ENCODE measurements around the gene KCNQ1. TPM values are rescaled to one million over a fixed set of nuclear protein-coding genes. Genes with fewer than 3 reads are reported as not detected.

KCNQ1 gene
- total RNA-seq, 1 experiment from 2014 or later, result 10.7 TPM

DNA sequence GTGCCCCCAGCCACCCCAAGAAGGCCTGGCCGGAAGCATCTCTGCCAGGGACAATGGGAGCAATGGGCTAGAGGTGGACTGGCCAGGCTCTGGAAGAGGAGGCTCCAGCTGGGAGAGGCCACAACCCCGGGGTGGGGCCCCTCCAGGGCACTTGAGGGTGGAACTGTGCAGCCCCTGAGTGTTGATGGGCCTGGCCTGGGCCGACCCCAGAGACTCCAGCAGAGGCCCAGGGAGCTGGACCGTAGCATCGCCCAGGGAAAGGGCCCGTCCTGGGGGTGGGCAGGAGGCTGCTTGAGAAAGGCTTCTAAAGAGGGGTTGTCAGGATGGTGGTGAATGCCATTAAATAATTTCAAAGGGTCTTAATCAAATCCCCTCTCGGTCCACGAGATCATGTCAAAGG, 410.4 kb downstream of the KCNQ1 start:
- no peak overlapping the region for H2AFZ ChIP-seq (ENCODE audit: low read depth, low read length, poor library complexity, severe bottlenecking)
- no peak overlapping the region for H3K4me2 ChIP-seq (ENCODE audit: low read length)
- RAD21 ChIA-PET (ENCODE audit: low non-redundant PET in 1 of 2, low total read pairs in 2 of 2, uncharacterized antibody in 2 of 2, unreplicated experiment in 2 of 2), result no interaction called here
- POLR2A ChIA-PET, result no interaction called here
- H3K27me3 ChIP-seq (ENCODE audit: insufficient read depth, low read length), result no peaks in the 10 kb centered on the region
- H3K9me3 ChIP-seq (ENCODE audit: control insufficient read depth in 1 of 2, insufficient read depth in 1 of 2, low read depth in 1 of 2, low read length in 2 of 2), result no peaks in the 10 kb centered on the region
- H3K27ac ChIP-seq (ENCODE audit: low read depth, low read length), result no peak overlapping the region
- H3K36me3 ChIP-seq (ENCODE audit: control insufficient read depth in 1 of 2, insufficient read depth in 2 of 2, low read length in 2 of 2), result no peaks in the 10 kb centered on the region
- no TSS peak for BruUV-seq (replicated peaks)
- no peak overlapping the region for H3K9ac ChIP-seq (ENCODE audit: low read length)
- ATAC-seq (no peak), DNase-seq (ENCODE audit: low read depth, low spot score) (no peak)
- no peak overlapping the region for H3K4me3 ChIP-seq (replicated peaks in 1 of 2; ENCODE audit: low read depth in 1 of 2, low read length in 2 of 2)
- no peaks in the 10 kb centered on the region for H3K9me2 ChIP-seq (ENCODE audit: insufficient read depth)
- H3K79me2 ChIP-seq (ENCODE audit: insufficient read depth, low read length), result no peaks in the 10 kb centered on the region
- peaks cover 0 to 6% of the 10 kb centered on the region in 2 experiments; a peak in 1 of 4 replicates for H3K4me1 ChIP-seq (ENCODE audit: control insufficient read depth in 1 of 2, insufficient read depth in 2 of 2, low read length in 2 of 2)
- TF ChIP-seq JUND (IDR thresholded peaks at IDR 0.05) (no peak), EGR1 (IDR thresholded peaks at IDR 0.05; ENCODE audit: low read depth) (no peak), ZFX (IDR thresholded peaks at IDR 0.05) (no peak), EZH2 (IDR thresholded peaks at IDR 0.05) (no peak), POLR2AphosphoS5 (IDR thresholded peaks at IDR 0.05; ENCODE audit: low read depth, low read length) (no peak), SIN3A (IDR thresholded peaks at IDR 0.05; ENCODE audit: low read depth) (no peak)
- TF ChIP-seq, protein P1, sequence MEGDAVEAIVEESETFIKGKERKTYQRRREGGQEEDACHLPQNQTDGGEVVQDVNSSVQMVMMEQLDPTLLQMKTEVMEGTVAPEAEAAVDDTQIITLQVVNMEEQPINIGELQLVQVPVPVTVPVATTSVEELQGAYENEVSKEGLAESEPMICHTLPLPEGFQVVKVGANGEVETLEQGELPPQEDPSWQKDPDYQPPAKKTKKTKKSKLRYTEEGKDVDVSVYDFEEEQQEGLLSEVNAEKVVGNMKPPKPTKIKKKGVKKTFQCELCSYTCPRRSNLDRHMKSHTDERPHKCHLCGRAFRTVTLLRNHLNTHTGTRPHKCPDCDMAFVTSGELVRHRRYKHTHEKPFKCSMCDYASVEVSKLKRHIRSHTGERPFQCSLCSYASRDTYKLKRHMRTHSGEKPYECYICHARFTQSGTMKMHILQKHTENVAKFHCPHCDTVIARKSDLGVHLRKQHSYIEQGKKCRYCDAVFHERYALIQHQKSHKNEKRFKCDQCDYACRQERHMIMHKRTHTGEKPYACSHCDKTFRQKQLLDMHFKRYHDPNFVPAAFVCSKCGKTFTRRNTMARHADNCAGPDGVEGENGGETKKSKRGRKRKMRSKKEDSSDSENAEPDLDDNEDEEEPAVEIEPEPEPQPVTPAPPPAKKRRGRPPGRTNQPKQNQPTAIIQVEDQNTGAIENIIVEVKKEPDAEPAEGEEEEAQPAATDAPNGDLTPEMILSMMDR (IDR thresholded peaks at IDR 0.05 in 2 of 3, conservative IDR thresholded peaks at IDR 0.05 in 1 of 3; ENCODE audit: borderline replicate concordance in 1 of 3, insufficient read depth in 1 of 3, low read depth in 2 of 3, low read length in 2 of 3), result no peak
- H4K20me1 ChIP-seq (ENCODE audit: insufficient read depth), result no peaks in the 10 kb centered on the region
- intact Hi-C loops (cut with micrococcal nuclease), result no loop called here
- CTCF ChIA-PET, result no interaction called here

DNA sequence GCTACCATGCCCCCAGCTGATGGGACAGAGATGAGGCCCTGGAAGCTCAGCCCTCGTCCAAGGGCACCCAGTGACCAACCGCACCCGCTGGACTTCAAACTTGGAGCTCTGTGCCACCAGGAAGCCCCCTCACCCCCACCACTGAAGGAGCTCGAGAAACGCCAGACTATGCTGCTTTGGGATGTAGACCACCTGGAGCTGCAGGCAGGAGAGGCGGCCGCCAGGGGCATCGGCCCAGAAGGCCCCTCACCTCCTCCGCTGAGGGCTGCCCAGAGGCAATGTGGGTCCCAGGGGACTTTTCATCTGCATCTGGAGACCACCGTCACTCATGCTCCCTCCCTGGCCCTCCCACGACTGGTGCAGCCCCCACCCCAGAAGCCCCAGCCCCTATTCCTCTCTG, 412.5 kb downstream of the KCNQ1 start:
- Histone ChIP-seq H3K36me3 (ENCODE audit: control insufficient read depth in 1 of 2, insufficient read depth in 2 of 2, low read length in 2 of 2) (no peaks in the 10 kb centered on the region), H4K20me1 (ENCODE audit: insufficient read depth) (no peaks in the 10 kb centered on the region), H2AFZ (ENCODE audit: low read depth, low read length, poor library complexity, severe bottlenecking) (no peak overlapping the region), H3K4me2 (ENCODE audit: low read length) (no peak overlapping the region), H3K27me3 (ENCODE audit: insufficient read depth, low read length) (no peaks in the 10 kb centered on the region), H3K27ac (ENCODE audit: low read depth, low read length) (no peak overlapping the region), H3K4me1 (ENCODE audit: control insufficient read depth in 1 of 2, insufficient read depth in 2 of 2, low read length in 2 of 2) (peaks cover 7 to 10% of the 10 kb centered on the region in 2 experiments; a peak in 3 of 4 replicates), H3K9me2 (ENCODE audit: insufficient read depth) (no peaks in the 10 kb centered on the region), H3K79me2 (ENCODE audit: insufficient read depth, low read length) (no peaks in the 10 kb centered on the region), H3K9me3 (ENCODE audit: control insufficient read depth in 1 of 2, insufficient read depth in 1 of 2, low read depth in 1 of 2, low read length in 2 of 2) (no peaks in the 10 kb centered on the region), H3K9ac (ENCODE audit: low read length) (no peak overlapping the region), H3K4me3 (replicated peaks in 1 of 2; ENCODE audit: low read depth in 1 of 2, low read length in 2 of 2) (no peak overlapping the region)
- ATAC-seq (no peak), DNase-seq (ENCODE audit: low read depth, low spot score) (no peak)
- ChIA-PET CTCF (no interaction called here), RAD21 (ENCODE audit: low non-redundant PET in 1 of 2, low total read pairs in 2 of 2, uncharacterized antibody in 2 of 2, unreplicated experiment in 2 of 2) (no interaction called here), POLR2A (no interaction called here)
- TF ChIP-seq SRF (IDR thresholded peaks at IDR 0.05; ENCODE audit: low read depth) (no peak), SP1 (IDR thresholded peaks at IDR 0.05; ENCODE audit: low read depth) (no peak), CEBPB (IDR thresholded peaks at IDR 0.05; ENCODE audit: low read depth) (no peak), ZFX (IDR thresholded peaks at IDR 0.05) (no peak), EGR1 (IDR thresholded peaks at IDR 0.05; ENCODE audit: low read depth) (no peak), POLR2AphosphoS5 (IDR thresholded peaks at IDR 0.05; ENCODE audit: low read depth, low read length) (no peak), SIN3A (IDR thresholded peaks at IDR 0.05; ENCODE audit: low read depth) (no peak), ZNF274 (IDR thresholded peaks at IDR 0.05; ENCODE audit: low read depth, low read length) (no peak), TCF7L2 (IDR thresholded peaks at IDR 0.05; ENCODE audit: borderline replicate concordance, extremely low read depth, insufficient read depth, insufficient read length) (no peak), JUND (IDR thresholded peaks at IDR 0.05) (no peak), RAD21 (IDR thresholded peaks at IDR 0.05; ENCODE audit: low read depth) (no peak), ELF1 (IDR thresholded peaks at IDR 0.05; ENCODE audit: borderline replicate concordance, low read depth) (no peak)
- TF ChIP-seq, protein P2, sequence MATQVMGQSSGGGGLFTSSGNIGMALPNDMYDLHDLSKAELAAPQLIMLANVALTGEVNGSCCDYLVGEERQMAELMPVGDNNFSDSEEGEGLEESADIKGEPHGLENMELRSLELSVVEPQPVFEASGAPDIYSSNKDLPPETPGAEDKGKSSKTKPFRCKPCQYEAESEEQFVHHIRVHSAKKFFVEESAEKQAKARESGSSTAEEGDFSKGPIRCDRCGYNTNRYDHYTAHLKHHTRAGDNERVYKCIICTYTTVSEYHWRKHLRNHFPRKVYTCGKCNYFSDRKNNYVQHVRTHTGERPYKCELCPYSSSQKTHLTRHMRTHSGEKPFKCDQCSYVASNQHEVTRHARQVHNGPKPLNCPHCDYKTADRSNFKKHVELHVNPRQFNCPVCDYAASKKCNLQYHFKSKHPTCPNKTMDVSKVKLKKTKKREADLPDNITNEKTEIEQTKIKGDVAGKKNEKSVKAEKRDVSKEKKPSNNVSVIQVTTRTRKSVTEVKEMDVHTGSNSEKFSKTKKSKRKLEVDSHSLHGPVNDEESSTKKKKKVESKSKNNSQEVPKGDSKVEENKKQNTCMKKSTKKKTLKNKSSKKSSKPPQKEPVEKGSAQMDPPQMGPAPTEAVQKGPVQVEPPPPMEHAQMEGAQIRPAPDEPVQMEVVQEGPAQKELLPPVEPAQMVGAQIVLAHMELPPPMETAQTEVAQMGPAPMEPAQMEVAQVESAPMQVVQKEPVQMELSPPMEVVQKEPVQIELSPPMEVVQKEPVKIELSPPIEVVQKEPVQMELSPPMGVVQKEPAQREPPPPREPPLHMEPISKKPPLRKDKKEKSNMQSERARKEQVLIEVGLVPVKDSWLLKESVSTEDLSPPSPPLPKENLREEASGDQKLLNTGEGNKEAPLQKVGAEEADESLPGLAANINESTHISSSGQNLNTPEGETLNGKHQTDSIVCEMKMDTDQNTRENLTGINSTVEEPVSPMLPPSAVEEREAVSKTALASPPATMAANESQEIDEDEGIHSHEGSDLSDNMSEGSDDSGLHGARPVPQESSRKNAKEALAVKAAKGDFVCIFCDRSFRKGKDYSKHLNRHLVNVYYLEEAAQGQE (IDR thresholded peaks at IDR 0.05; ENCODE audit: low read depth), result no peak
- TF ChIP-seq, protein P3, sequence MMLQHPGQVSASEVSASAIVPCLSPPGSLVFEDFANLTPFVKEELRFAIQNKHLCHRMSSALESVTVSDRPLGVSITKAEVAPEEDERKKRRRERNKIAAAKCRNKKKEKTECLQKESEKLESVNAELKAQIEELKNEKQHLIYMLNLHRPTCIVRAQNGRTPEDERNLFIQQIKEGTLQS (IDR thresholded peaks at IDR 0.05), result no peak
- TF ChIP-seq, protein P4, sequence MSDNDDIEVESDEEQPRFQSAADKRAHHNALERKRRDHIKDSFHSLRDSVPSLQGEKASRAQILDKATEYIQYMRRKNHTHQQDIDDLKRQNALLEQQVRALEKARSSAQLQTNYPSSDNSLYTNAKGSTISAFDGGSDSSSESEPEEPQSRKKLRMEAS (IDR thresholded peaks at IDR 0.05), result no peak
- intact Hi-C loops (cut with micrococcal nuclease), result no loop called here
- no TSS peak for BruUV-seq (replicated peaks)
